ENCODE data around the gene MYO1C. TPM values are rescaled to one million over a fixed set of nuclear protein-coding genes. Genes with fewer than 3 reads are reported as not detected.

Gene MYO1C
- total RNA-seq, 1 experiment from 2014 or later = 73.6 TPM

- H3K27ac Mint-ChIP-seq = peak overlapping the region; percentile 60; the same call in 1 of the 2 replicates
- no peak for ATAC-seq
- CTCF ChIA-PET = interaction anchor here (3.2 kb wide), 1 partner anchor 9 kb away, joined by 22 read pairs; the partner anchor contains the start of gene INPP5K
- no peaks in the 10 kb centered on the region for H3K9me3 Mint-ChIP-seq
- no peaks in the 10 kb centered on the region for H3K4me1 Mint-ChIP-seq
- DNase-seq (ENCODE audit: low spot score) = no peak
- H3K27me3 Mint-ChIP-seq (ENCODE audit: low read depth) = no peaks in the 10 kb centered on the region
- no peaks in the 10 kb centered on the region for H3K36me3 Mint-ChIP-seq
- TF ChIP-seq TP53 (CRISPR knock-in tag; IDR thresholded peaks at IDR 0.05) (no peak), CREB1 (CRISPR knock-in tag; IDR thresholded peaks at IDR 0.05) (no peak), STAT6 (CRISPR knock-in tag; conservative IDR thresholded peaks at IDR 0.05; ENCODE audit: low read depth) (no peak), GTF2I (CRISPR knock-in tag; conservative IDR thresholded peaks at IDR 0.05) (no peak), ZBTB43 (CRISPR knock-in tag; IDR thresholded peaks at IDR 0.05) (no peak), PRRX2 (CRISPR knock-in tag; IDR thresholded peaks at IDR 0.05) (no peak), HMGA2 (CRISPR knock-in tag; IDR thresholded peaks at IDR 0.05) (no peak), ZNF317 (CRISPR knock-in tag; IDR thresholded peaks at IDR 0.05; ENCODE audit: borderline replicate concordance, low read depth) (no peak)
- POLR2A ChIA-PET = interaction anchor here (1.1 kb wide), 1 partner anchor 14 kb away, joined by 3 read pairs; the partner anchor contains the start of gene MYO1C
- H3K4me3 Mint-ChIP-seq = no peak overlapping the region
These were observed 14.3 kb upstream of the MYO1C start for GRCh38 chr17:1506649-1507267.

GRCh38 chr17:1505586-1505985, 13.1 kb upstream of the MYO1C start:
- Mint-ChIP-seq H3K27ac (peak overlapping the region; percentile 58; the same call in 1 of the 2 replicates), H3K4me1 (no peaks in the 10 kb centered on the region), H3K36me3 (no peaks in the 10 kb centered on the region), H3K4me3 (no peak overlapping the region), H3K27me3 (ENCODE audit: low read depth) (no peaks in the 10 kb centered on the region), H3K9me3 (no peaks in the 10 kb centered on the region)
- ChIA-PET POLR2A (interaction anchor here (1.1 kb wide), 1 partner anchor 13 kb away, joined by 3 read pairs; the partner anchor contains the start of gene MYO1C), CTCF (interaction anchor here (0.6 to 3.2 kb wide), 4 partner anchors 10 to 163 kb away, joined by 3 to 22 read pairs (median 5); partner anchors contain the start of gene INPP5K)
- no peak for DNase-seq (ENCODE audit: low spot score)
- ATAC-seq = no peak
- TF ChIP-seq CDX4 (CRISPR knock-in tag; IDR thresholded peaks at IDR 0.05; ENCODE audit: borderline replicate concordance) (no peak), IRF1 (CRISPR knock-in tag; IDR thresholded peaks at IDR 0.05) (no peak), USF1 (CRISPR knock-in tag; IDR thresholded peaks at IDR 0.05) (no peak), AFF4 (CRISPR knock-in tag; IDR thresholded peaks at IDR 0.05; ENCODE audit: borderline replicate concordance) (no peak), ATF3 (CRISPR knock-in tag; conservative IDR thresholded peaks at IDR 0.05) (no peak), ATF2 (CRISPR knock-in tag; IDR thresholded peaks at IDR 0.05; ENCODE audit: borderline replicate concordance, low read depth) (no peak), ZNF671 (CRISPR knock-in tag; IDR thresholded peaks at IDR 0.05) (no peak)

Measured in WTC11 (cell line).